OCI-LY1 (cell line): ENCODE results near the gene BNIP2.

Experiments used
- EZH2 ChIP-seq: fragments of 200-600 bp; sonication (generic), shearing (Covaris generic); IDR thresholded peaks from 2 replicates; pipeline ENCODE4 v1.8.0; 2017; ENCODE audit warnings: borderline replicate concordance, mixed run types, mild to moderate bottlenecking, antibody characterized with exemption, low read length, moderate library complexity, mixed read lengths
- TF ChIP-seq, protein P1 (sequence below): fragments of 200-600 bp; sonication (generic), shearing (Covaris generic); IDR thresholded peaks from 2 replicates; pipeline ENCODE4 v1.5.1; 2017; ENCODE audit warnings: mild to moderate bottlenecking, antibody characterized with exemption, low read length, moderate library complexity, mixed read lengths

DNA sequence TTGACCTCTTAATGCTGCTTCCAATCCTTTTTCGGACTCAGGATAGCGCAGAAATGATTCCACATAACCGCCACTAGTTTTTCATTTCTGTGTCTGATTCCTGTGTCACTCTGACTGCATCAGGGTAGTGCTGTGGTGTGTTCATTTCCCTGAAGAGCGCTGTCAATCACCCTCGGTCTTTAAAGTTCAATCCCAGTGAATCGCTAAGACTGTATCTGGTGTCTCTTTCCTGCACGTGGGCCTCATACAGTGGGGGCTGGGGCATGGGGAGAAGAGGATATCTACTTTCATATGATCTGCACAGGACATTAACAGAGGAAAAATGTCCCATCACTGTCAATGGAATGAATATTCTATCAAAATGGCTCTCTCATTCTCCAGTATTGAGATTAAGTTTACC, 32.9 kb upstream of the BNIP2 start:
- TF ChIP-seq, protein P1, sequence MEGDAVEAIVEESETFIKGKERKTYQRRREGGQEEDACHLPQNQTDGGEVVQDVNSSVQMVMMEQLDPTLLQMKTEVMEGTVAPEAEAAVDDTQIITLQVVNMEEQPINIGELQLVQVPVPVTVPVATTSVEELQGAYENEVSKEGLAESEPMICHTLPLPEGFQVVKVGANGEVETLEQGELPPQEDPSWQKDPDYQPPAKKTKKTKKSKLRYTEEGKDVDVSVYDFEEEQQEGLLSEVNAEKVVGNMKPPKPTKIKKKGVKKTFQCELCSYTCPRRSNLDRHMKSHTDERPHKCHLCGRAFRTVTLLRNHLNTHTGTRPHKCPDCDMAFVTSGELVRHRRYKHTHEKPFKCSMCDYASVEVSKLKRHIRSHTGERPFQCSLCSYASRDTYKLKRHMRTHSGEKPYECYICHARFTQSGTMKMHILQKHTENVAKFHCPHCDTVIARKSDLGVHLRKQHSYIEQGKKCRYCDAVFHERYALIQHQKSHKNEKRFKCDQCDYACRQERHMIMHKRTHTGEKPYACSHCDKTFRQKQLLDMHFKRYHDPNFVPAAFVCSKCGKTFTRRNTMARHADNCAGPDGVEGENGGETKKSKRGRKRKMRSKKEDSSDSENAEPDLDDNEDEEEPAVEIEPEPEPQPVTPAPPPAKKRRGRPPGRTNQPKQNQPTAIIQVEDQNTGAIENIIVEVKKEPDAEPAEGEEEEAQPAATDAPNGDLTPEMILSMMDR, result no peak
- TF ChIP-seq EZH2, result no peak
